H1 (cell line): ENCODE data around the gene SLC25A36. TPM values are rescaled to one million over a fixed set of nuclear protein-coding genes. Genes with fewer than 3 reads are reported as not detected.

Source experiments
- CTCF ChIA-PET: fragments of 300-600 bp; sonication (Branson Sonifier 250); formaldehyde crosslinking; loops from one replicate; lab custom pipeline; 2021; ENCODE audit not compliant: partially characterized antibody; lab: Charles Lee
- POLR2A ChIA-PET: fragments of 300-600 bp; sonication (Branson Sonifier 250); formaldehyde crosslinking; loops from one replicate; lab custom pipeline; 2021; ENCODE audit warnings: inconsistent platforms; ENCODE audit not compliant: partially characterized antibody; lab: Charles Lee
- DNase-seq, 2 experiments: peaks; one replicate each; pipeline versions ENCODE4 v3.0.0 to v3.0.0-alpha.2; 2010 to 2022; ENCODE audit warnings: low spot score in 2 of 2, low read depth in 1 of 2, mixed read lengths in 1 of 2
- FAIRE-seq: peaks from 2 replicates; lab custom pipeline; 2011; peaks lifted over from hg19 to GRCh38; lab: Jason Lieb, UNC
- H2AFZ ChIP-seq: 2 replicates; pipeline ENCODE4 v1.8.1; 2012; ENCODE audit warnings: low read length, inconsistent platforms
- H2AK5ac ChIP-seq: 2 replicates; pipeline ENCODE4 v1.6.1; 2013; ENCODE audit warnings: low read depth, low read length
- H2BK120ac ChIP-seq: replicated peaks from 2 replicates; pipeline ENCODE3; 2013; ENCODE audit warnings: low read depth, low read length, inconsistent platforms
- H2BK12ac ChIP-seq: 2 replicates; pipeline ENCODE4 v1.6.1; 2013; ENCODE audit warnings: low read depth, low read length
- H2BK15ac ChIP-seq: 2 replicates; pipeline ENCODE4 v1.6.1; 2013; ENCODE audit warnings: low read length
- H2BK20ac ChIP-seq: 2 replicates; pipeline ENCODE4 v1.6.1; 2013; ENCODE audit warnings: low read length
- H2BK5ac ChIP-seq: 2 replicates; pipeline ENCODE4 v1.6.1; 2013; ENCODE audit warnings: low read depth, low read length
- H3K14ac ChIP-seq: 2 replicates; pipeline ENCODE4 v1.6.1; 2013; ENCODE audit warnings: inconsistent platforms; ENCODE audit not compliant: insufficient read length
- H3K18ac ChIP-seq: 2 replicates; pipeline ENCODE4 v1.6.1; 2013; ENCODE audit warnings: low read length; ENCODE audit errors: extremely low read depth
- H3K23ac ChIP-seq: 2 replicates; pipeline ENCODE4 v1.6.1; 2013; ENCODE audit warnings: inconsistent platforms; ENCODE audit not compliant: insufficient read length
- H3K23me2 ChIP-seq: 2 replicates; pipeline ENCODE4 v1.6.1; 2013; ENCODE audit warnings: low read depth, low read length
- H3K27ac ChIP-seq: 2 replicates; pipeline ENCODE4 v1.6.1; 2011; ENCODE audit warnings: low read depth, low read length, inconsistent platforms
- H3K27me3 ChIP-seq, 4 experiments: replicated peaks in 1 of 4; 1 replicate in 1 of 4; 2 replicates in 3 of 4; pipeline versions ENCODE4 v1.6.1 to v1.8.1; 2011 to 2013; ENCODE audit warnings: low read length in 3 of 4, mild to moderate bottlenecking in 3 of 4, inconsistent platforms in 2 of 4, mixed read lengths in 2 of 4, moderate library complexity in 1 of 4; ENCODE audit not compliant: control insufficient read depth in 3 of 4, insufficient read depth in 3 of 4; ENCODE audit errors: extremely low read depth in 1 of 4
- H3K36me3 ChIP-seq, 4 experiments: 2 replicates each; pipeline versions ENCODE4 v1.6.1 to v1.8.1; 2011 to 2013; ENCODE audit warnings: mild to moderate bottlenecking in 4 of 4, low read length in 3 of 4, moderate library complexity in 2 of 4, control low read depth in 1 of 4, inconsistent platforms in 1 of 4; ENCODE audit not compliant: insufficient read depth in 4 of 4, control insufficient read depth in 2 of 4
- H3K4ac ChIP-seq: replicated peaks from 2 replicates; pipeline ENCODE3; 2013; ENCODE audit warnings: low read length, low read depth, mixed read lengths, inconsistent platforms; ENCODE audit not compliant: insufficient read length
- H3K4me1 ChIP-seq, 4 experiments: replicated peaks in 1 of 4; 1 replicate in 1 of 4; 2 replicates in 3 of 4; pipeline versions ENCODE4 v1.6.1 to v1.8.1; 2011 to 2013; ENCODE audit warnings: low read length in 3 of 4, inconsistent platforms in 2 of 4, mixed read lengths in 1 of 4; ENCODE audit not compliant: insufficient read depth in 4 of 4, control insufficient read depth in 3 of 4
- H3K4me2 ChIP-seq, 2 experiments: 2 replicates each; pipeline versions ENCODE4 v1.6.1 to v1.8.1; 2011 to 2013; ENCODE audit warnings: low read depth in 2 of 2, low read length in 2 of 2, control low read depth in 1 of 2, inconsistent platforms in 1 of 2, mild to moderate bottlenecking in 1 of 2; ENCODE audit not compliant: insufficient read depth in 1 of 2
- H3K4me3 ChIP-seq, 4 experiments: fragments of 200-600, 300-600 bp in 1 of 4; sonication (generic), shearing (Covaris generic), sonication (Bioruptor Twin) in 1 of 4; 2 replicates each; pipeline versions ENCODE4 v1.5.1 to v1.8.1; 2011 to 2016; ENCODE audit warnings: low read length in 4 of 4, low read depth in 3 of 4, control low read depth in 2 of 4, inconsistent platforms in 2 of 4, mild to moderate bottlenecking in 2 of 4, mixed read lengths in 1 of 4, moderate library complexity in 1 of 4; ENCODE audit not compliant: insufficient read depth in 2 of 4; ENCODE audit errors: extremely low read depth in 1 of 4
- H3K56ac ChIP-seq: replicated peaks from 2 replicates; pipeline ENCODE3; 2013; ENCODE audit warnings: low read depth, mild to moderate bottlenecking, mixed read lengths, low read length, inconsistent platforms; ENCODE audit not compliant: insufficient read length
- H3K79me1 ChIP-seq: 2 replicates; pipeline ENCODE4 v1.6.1; 2013; ENCODE audit warnings: low read depth, low read length, control low read depth
- H3K79me2 ChIP-seq, 2 experiments: 2 replicates each; pipeline versions ENCODE4 v1.6.1 to v1.8.1; 2012 to 2013; ENCODE audit warnings: low read length in 2 of 2, mild to moderate bottlenecking in 2 of 2, inconsistent platforms in 1 of 2; ENCODE audit not compliant: insufficient read depth in 2 of 2, control insufficient read depth in 1 of 2
- H3K9ac ChIP-seq, 4 experiments: replicated peaks in 1 of 4; 1 replicate in 1 of 4; 2 replicates in 3 of 4; pipeline versions ENCODE4 v1.6.1 to v1.8.1; 2011 to 2013; ENCODE audit warnings: low read depth in 3 of 4, low read length in 3 of 4, control low read depth in 2 of 4, mild to moderate bottlenecking in 2 of 4, moderate library complexity in 2 of 4, inconsistent platforms in 1 of 4; ENCODE audit errors: extremely low read depth in 1 of 4
- H3K9me3 ChIP-seq, 2 experiments: 2 replicates each; pipeline versions ENCODE4 v1.6.1 to v1.8.1; 2012 to 2013; ENCODE audit warnings: mild to moderate bottlenecking in 2 of 2, moderate library complexity in 2 of 2, control low read depth in 1 of 2, inconsistent platforms in 1 of 2, low read depth in 1 of 2, low read length in 1 of 2, mixed read lengths in 1 of 2; ENCODE audit not compliant: insufficient read depth in 2 of 2
- H4K20me1 ChIP-seq, 2 experiments: replicated peaks in 1 of 2; 2 replicates each; pipeline versions ENCODE3 to v1.8.1; 2011 to 2013; ENCODE audit warnings: inconsistent platforms in 2 of 2, low read length in 2 of 2, mild to moderate bottlenecking in 1 of 2; ENCODE audit not compliant: insufficient read depth in 2 of 2, control insufficient read depth in 1 of 2
- H4K5ac ChIP-seq: 2 replicates; pipeline ENCODE4 v1.6.1; 2013; ENCODE audit warnings: low read length, low read depth, mixed read lengths, inconsistent platforms; ENCODE audit not compliant: insufficient read length
- H4K8ac ChIP-seq: 2 replicates; pipeline ENCODE4 v1.8.0; 2013; ENCODE audit warnings: mild to moderate bottlenecking, moderate library complexity, low read length, inconsistent platforms; ENCODE audit not compliant: insufficient read depth; ENCODE audit errors: extremely low read depth
- H4K91ac ChIP-seq: replicated peaks from 2 replicates; pipeline ENCODE3; 2013; ENCODE audit warnings: low read length, mixed read lengths, inconsistent platforms; ENCODE audit not compliant: insufficient read length
- MAFK ChIP-seq: IDR thresholded peaks from 2 replicates; pipeline ENCODE4 v1.6.1; 2012; ENCODE audit warnings: low read depth, mild to moderate bottlenecking, improper control_type of control experiment, low read length
- SIN3A ChIP-seq, 2 experiments: IDR thresholded peaks in 1 of 2; conservative IDR thresholded peaks in 1 of 2; 2 replicates each; pipeline ENCODE4 v1.6.1; 2011 to 2012; ENCODE audit warnings: low read length in 2 of 2, improper control_type of control experiment in 1 of 2, low read depth in 1 of 2, mild to moderate bottlenecking in 1 of 2
- TAF1 ChIP-seq: IDR thresholded peaks from 2 replicates; pipeline ENCODE4 v1.6.1; 2011; ENCODE audit warnings: mild to moderate bottlenecking, low read depth, low read length
- WGBS, 2 experiments: shearing (Covaris generic) in 1 of 2; methylation state at CpG; one replicate each; pipeline versions ENCODE4 v1.1.6 to v1.1.7; 2013 to 2015; ENCODE audit warnings: low lambda C conversion rate in 2 of 2, mixed read lengths in 2 of 2, inconsistent platforms in 1 of 2, low coverage in 1 of 2, missing lambda C conversion rate in 1 of 2; ENCODE audit not compliant: insufficient replicate concordance in 2 of 2, insufficient coverage in 1 of 2, insufficient read length in 1 of 2; ENCODE audit errors: extremely low coverage in 1 of 2, missing lambda C conversion rate in 1 of 2; 5-methylcytosine and 5-hydroxymethylcytosine counted together
- polyA plus RNA-seq, 7 experiments: library from polyadenylated mRNA; depleted of rRNA in 3 of 7; stranded (reverse) in 5 of 7; unstranded in 2 of 7; fragments of >200 nt in 5 of 7; fragments of 200-250 nt in 2 of 7; gene quantifications; 1 replicate in 5 of 7; 2 replicates in 1 of 7; 4 replicates in 1 of 7; pipeline versions ENCODE4 v1.2.1 to v1.2.3, GENCODE V29; 2011 to 2013; ENCODE audit warnings: missing spikeins in 2 of 7, mixed read lengths in 2 of 7
- total RNA-seq: library from RNA; stranded (reverse); fragmentation: NEBNext Ultra II Directional; extraction: Animal tissue kit (Norgen Biotek cat#: 25700); gene quantifications from 2 replicates; pipeline ENCODE4 v1.2.1, GENCODE V29; 2021
- TF ChIP-seq, protein P1 (sequence below): IDR thresholded peaks from 2 replicates; pipeline ENCODE4 v1.6.1; 2012; ENCODE audit warnings: inconsistent platforms
- TF ChIP-seq, protein P2 (sequence below): IDR thresholded peaks from 2 replicates; pipeline ENCODE4 v1.6.1; 2011; ENCODE audit warnings: low read depth, mild to moderate bottlenecking, low read length; ENCODE audit not compliant: insufficient read depth

SLC25A36 gene
- total and polyA plus RNA-seq, 2 of the 8 experiments (the other 6 are each of a cell fraction or from before 2014, with no cell fraction given), result 42.9 to 71.8 TPM

DNA sequence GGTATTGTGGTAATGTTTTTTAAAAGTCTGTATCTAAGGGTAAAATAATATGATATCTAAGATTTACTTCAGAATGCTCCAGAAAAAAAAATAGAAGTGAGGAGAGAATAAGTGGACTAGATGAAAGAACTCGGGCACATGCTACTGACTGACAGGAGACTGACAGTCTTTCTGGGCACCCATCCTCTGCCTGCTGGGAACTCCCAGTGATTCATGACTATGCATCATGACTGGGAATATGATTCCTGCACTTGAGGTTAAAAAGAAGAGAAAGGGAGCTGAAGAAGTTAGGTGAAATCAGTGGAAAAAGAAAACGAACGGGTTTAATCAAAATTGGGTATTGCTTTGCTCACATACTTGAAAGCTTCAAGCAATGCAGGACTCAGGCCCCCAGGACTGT lies 73.8 kb downstream of the SLC25A36 start:
- WGBS, 2 experiments, result 87% methylated on average over 3 of the region's 3 CpGs; no CpG with 5 or more reads in 1 of the 2 experiments
- CTCF ChIA-PET, result interaction anchor here (1.5 to 11.3 kb wide), 7 partner anchors 17 to 167 kb away, joined by 8 to 123 read pairs (median 16); no protein-coding TSS in a partner anchor

More for the DNA sequence above, 73.8 kb downstream of the SLC25A36 start:
- no peak overlapping the region for H2BK15ac ChIP-seq
- H3K36me3 ChIP-seq, result no peaks in the 10 kb centered on the region
- H3K23ac ChIP-seq, result no peak overlapping the region
- H4K5ac ChIP-seq, result no peak overlapping the region
- no peak overlapping the region for H4K8ac ChIP-seq
- no peak for FAIRE-seq
- H3K9me3 ChIP-seq, result no peaks in the 10 kb centered on the region
- no peak for DNase-seq
- POLR2A ChIA-PET, result no interaction called here
- H3K18ac ChIP-seq, result no peak overlapping the region
- no peaks in the 10 kb centered on the region for H3K23me2 ChIP-seq
- no peak overlapping the region for H2BK120ac ChIP-seq
- H2BK5ac ChIP-seq, result no peak overlapping the region
- H3K14ac ChIP-seq, result no peak overlapping the region
- peaks cover 0 to 2% (median 0%) of the 10 kb centered on the region in 4 experiments; a peak in 1 of 7 replicates for H3K27me3 ChIP-seq
- no peak overlapping the region for H2AK5ac ChIP-seq
- no peak overlapping the region; the same call in 1 of the 2 replicates for H2BK20ac ChIP-seq
- no peak overlapping the region for H2BK12ac ChIP-seq
- H3K79me1 ChIP-seq, result no peaks in the 10 kb centered on the region
- no peaks in the 10 kb centered on the region for H4K20me1 ChIP-seq
- H3K79me2 ChIP-seq, result no peaks in the 10 kb centered on the region
- H2AFZ ChIP-seq, result no peak overlapping the region
- H4K91ac ChIP-seq, result no peak overlapping the region
- no peak overlapping the region for H3K4me3 ChIP-seq
- H3K56ac ChIP-seq, result no peak overlapping the region
- H3K4me2 ChIP-seq, result no peak overlapping the region
- H3K4ac ChIP-seq, result no peak overlapping the region
- peaks cover 0 to 11% (median 0%) of the 10 kb centered on the region in 4 experiments; a peak in 2 of 7 replicates for H3K4me1 ChIP-seq
- no peak overlapping the region for H3K9ac ChIP-seq
- TF ChIP-seq, protein P1, sequence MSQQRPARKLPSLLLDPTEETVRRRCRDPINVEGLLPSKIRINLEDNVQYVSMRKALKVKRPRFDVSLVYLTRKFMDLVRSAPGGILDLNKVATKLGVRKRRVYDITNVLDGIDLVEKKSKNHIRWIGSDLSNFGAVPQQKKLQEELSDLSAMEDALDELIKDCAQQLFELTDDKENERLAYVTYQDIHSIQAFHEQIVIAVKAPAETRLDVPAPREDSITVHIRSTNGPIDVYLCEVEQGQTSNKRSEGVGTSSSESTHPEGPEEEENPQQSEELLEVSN, result no peak
- TF ChIP-seq, protein P2, sequence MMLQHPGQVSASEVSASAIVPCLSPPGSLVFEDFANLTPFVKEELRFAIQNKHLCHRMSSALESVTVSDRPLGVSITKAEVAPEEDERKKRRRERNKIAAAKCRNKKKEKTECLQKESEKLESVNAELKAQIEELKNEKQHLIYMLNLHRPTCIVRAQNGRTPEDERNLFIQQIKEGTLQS, result no peak
- no peak for TF ChIP-seq MAFK
- no peak for TF ChIP-seq TAF1
- no peak for TF ChIP-seq SIN3A (conservative IDR thresholded peaks at IDR 0.05 in 1 of 2, IDR thresholded peaks at IDR 0.05 in 1 of 2; ENCODE audit: low read depth in 1 of 2, low read length in 2 of 2)
- no peak overlapping the region for H3K27ac ChIP-seq
